Keratinocyte (primary cell): ENCODE data around the gene GRM1. TPM values are rescaled to one million over a fixed set of nuclear protein-coding genes. Genes with fewer than 3 reads are reported as not detected.

ENCODE experiments used
- DNase-seq: peaks from one replicate; pipeline ENCODE4 v3.0.0-alpha.2; 2011; ENCODE audit warnings: low read depth, missing footprints, low spot score
- FAIRE-seq: peaks from 2 replicates; lab custom pipeline; 2011; peaks lifted over from hg19 to GRCh38; lab: Jason Lieb, UNC
- H2AFZ ChIP-seq: 2 replicates; pipeline ENCODE4 v1.6.0; 2012; ENCODE audit warnings: low read length, control low read depth, inconsistent platforms; ENCODE audit not compliant: control insufficient read depth
- H3K27ac ChIP-seq: 2 replicates; pipeline ENCODE4 v1.5.1; 2011; ENCODE audit warnings: low read length; ENCODE audit not compliant: control insufficient read depth, insufficient read depth
- H3K27me3 ChIP-seq: 3 replicates; pipeline ENCODE4 v1.6.0; 2011; ENCODE audit warnings: low read length; ENCODE audit not compliant: control insufficient read depth, insufficient read depth; ENCODE audit errors: extremely low read depth
- H3K36me3 ChIP-seq, 2 experiments: 2 replicates in 1 of 2; 3 replicates in 1 of 2; pipeline ENCODE4 v1.5.1; 2011; ENCODE audit warnings: low read length in 2 of 2, mild to moderate bottlenecking in 1 of 2; ENCODE audit not compliant: control insufficient read depth in 2 of 2, insufficient read depth in 2 of 2; ENCODE audit errors: extremely low read depth in 1 of 2
- H3K4me1 ChIP-seq: 3 replicates; pipeline ENCODE4 v1.5.1; 2011; ENCODE audit warnings: low read length; ENCODE audit not compliant: control insufficient read depth, insufficient read depth; ENCODE audit errors: extremely low read depth
- H3K4me2 ChIP-seq: 3 replicates; pipeline ENCODE4 v1.6.0; 2011; ENCODE audit warnings: low read depth, low read length; ENCODE audit not compliant: control insufficient read depth, insufficient read depth; ENCODE audit errors: extremely low read depth
- H3K4me3 ChIP-seq, 3 experiments: fragments of 200-600 bp in 1 of 3; sonication (generic) in 1 of 3; 2 replicates in 2 of 3; 3 replicates in 1 of 3; pipeline ENCODE4 v1.5.1; 2011 to 2016; ENCODE audit warnings: low read length in 3 of 3, mild to moderate bottlenecking in 3 of 3, control low read depth in 2 of 3, inconsistent platforms in 1 of 3, low read depth in 1 of 3, mixed read lengths in 1 of 3, mixed run types in 1 of 3, moderate library complexity in 1 of 3; ENCODE audit not compliant: control insufficient read depth in 2 of 3, insufficient read depth in 2 of 3; ENCODE audit errors: extremely low read depth in 1 of 3
- H3K79me2 ChIP-seq: 2 replicates; pipeline ENCODE4 v1.6.0; 2012; ENCODE audit warnings: low read length; ENCODE audit not compliant: control insufficient read depth, insufficient read depth
- H3K9ac ChIP-seq: 3 replicates; pipeline ENCODE4 v1.6.0; 2011; ENCODE audit warnings: low read length; ENCODE audit not compliant: control insufficient read depth, insufficient read depth; ENCODE audit errors: extremely low read depth
- H3K9me1 ChIP-seq: 3 replicates; pipeline ENCODE4 v1.6.0; 2011; ENCODE audit warnings: low read length; ENCODE audit not compliant: control insufficient read depth, insufficient read depth; ENCODE audit errors: extremely low read depth
- H3K9me3 ChIP-seq: 2 replicates; pipeline ENCODE4 v1.5.1; 2012; ENCODE audit warnings: low read depth, low read length; ENCODE audit not compliant: control insufficient read depth
- H4K20me1 ChIP-seq: 3 replicates; pipeline ENCODE4 v1.6.0; 2011; ENCODE audit warnings: low read length; ENCODE audit not compliant: control insufficient read depth, insufficient read depth; ENCODE audit errors: extremely low read depth
- EZH2 ChIP-seq: IDR thresholded peaks from one replicate; pipeline ENCODE4 v1.6.1; 2012; ENCODE audit warnings: inconsistent platforms, mild to moderate bottlenecking, low read length, moderate library complexity
- dilution Hi-C: fragments of 300-500 bp; cut with MboI; formaldehyde crosslinking; loops from one replicate; pipeline ENCODE4 v1.7.0; 2020; ENCODE audit warnings: low sequenced_read_pairs; ENCODE audit not compliant: extremely low pct_ligation_motif_present
- polyA plus RNA-seq, 5 experiments: library from polyadenylated mRNA; depleted of rRNA in 3 of 5; stranded (reverse) in 3 of 5; stranded (forward) in 1 of 5; unstranded in 1 of 5; fragments of >200 nt; gene quantifications; 1 replicate in 1 of 5; 2 replicates in 3 of 5; 3 replicates in 1 of 5; pipeline versions ENCODE4 v1.2.1 to v1.2.3, GENCODE V29; 2011 to 2012; ENCODE audit warnings: missing spikeins in 2 of 5, low read depth in 1 of 5, low replicate concordance in 1 of 5
- TF ChIP-seq, protein P1 (sequence below), 3 experiments: IDR thresholded peaks in 1 of 3; conservative IDR thresholded peaks in 1 of 3; optimal IDR thresholded peaks in 1 of 3; 2 replicates in 2 of 3; 3 replicates in 1 of 3; pipeline versions ENCODE3 to v1.5.1; 2011; ENCODE audit warnings: low read length in 3 of 3, mild to moderate bottlenecking in 3 of 3, moderate library complexity in 2 of 3, control low read depth in 1 of 3, inconsistent platforms in 1 of 3; ENCODE audit not compliant: insufficient read depth in 2 of 3; ENCODE audit errors: extremely low read depth in 1 of 3

GRM1 gene
- polyA plus RNA-seq, 1 donor (not counting 4 experiments of a cell fraction or from before 2014, with no cell fraction given), result not detected

- Histone ChIP-seq H3K9ac (no peak overlapping the region), H4K20me1 (no peaks in the 10 kb centered on the region), H3K27ac (no peak overlapping the region), H2AFZ (no peak overlapping the region), H3K9me3 (no peaks in the 10 kb centered on the region), H3K4me3 (no peak overlapping the region), H3K36me3 (no peaks in the 10 kb centered on the region), H3K9me1 (no peaks in the 10 kb centered on the region), H3K4me2 (no peak overlapping the region), H3K4me1 (no peaks in the 10 kb centered on the region), H3K27me3 (no peaks in the 10 kb centered on the region), H3K79me2 (no peaks in the 10 kb centered on the region)
- no peak for FAIRE-seq
- DNase-seq, result no peak
- no peak for TF ChIP-seq EZH2
- TF ChIP-seq, protein P1, sequence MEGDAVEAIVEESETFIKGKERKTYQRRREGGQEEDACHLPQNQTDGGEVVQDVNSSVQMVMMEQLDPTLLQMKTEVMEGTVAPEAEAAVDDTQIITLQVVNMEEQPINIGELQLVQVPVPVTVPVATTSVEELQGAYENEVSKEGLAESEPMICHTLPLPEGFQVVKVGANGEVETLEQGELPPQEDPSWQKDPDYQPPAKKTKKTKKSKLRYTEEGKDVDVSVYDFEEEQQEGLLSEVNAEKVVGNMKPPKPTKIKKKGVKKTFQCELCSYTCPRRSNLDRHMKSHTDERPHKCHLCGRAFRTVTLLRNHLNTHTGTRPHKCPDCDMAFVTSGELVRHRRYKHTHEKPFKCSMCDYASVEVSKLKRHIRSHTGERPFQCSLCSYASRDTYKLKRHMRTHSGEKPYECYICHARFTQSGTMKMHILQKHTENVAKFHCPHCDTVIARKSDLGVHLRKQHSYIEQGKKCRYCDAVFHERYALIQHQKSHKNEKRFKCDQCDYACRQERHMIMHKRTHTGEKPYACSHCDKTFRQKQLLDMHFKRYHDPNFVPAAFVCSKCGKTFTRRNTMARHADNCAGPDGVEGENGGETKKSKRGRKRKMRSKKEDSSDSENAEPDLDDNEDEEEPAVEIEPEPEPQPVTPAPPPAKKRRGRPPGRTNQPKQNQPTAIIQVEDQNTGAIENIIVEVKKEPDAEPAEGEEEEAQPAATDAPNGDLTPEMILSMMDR (optimal IDR thresholded peaks at IDR 0.05 in 1 of 3, IDR thresholded peaks at IDR 0.05 in 1 of 3, conservative IDR thresholded peaks at IDR 0.05 in 1 of 3; ENCODE audit: extremely low read depth in 1 of 3, insufficient read depth in 2 of 3, low read length in 3 of 3), result no peak
- dilution Hi-C loops, result no loop called here
These were observed 397.7 kb downstream of the GRM1 start for GRCh38 chr6:146426516-146426915.

DNA sequence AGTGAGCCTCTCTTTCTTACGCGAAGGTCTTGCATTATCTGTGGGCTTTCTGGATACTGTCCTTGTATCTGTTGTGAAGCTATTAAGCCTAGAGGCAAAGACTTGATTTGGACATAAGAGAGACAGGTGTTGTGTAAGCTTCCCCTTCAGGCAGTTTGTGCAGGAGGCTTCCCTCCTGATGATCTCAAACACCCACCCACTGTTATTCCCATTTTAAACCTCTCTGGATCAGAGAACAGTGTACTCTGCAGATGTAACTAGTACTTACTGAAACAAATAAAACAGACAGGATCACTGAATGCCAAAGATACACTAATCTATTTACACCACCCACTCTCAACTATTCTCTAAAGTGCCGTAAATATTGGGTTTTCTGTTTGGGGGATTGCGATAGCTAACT is 401.0 kb downstream of the GRM1 start:
- no peak overlapping the region for H3K9ac ChIP-seq
- H3K4me3 ChIP-seq, result no peak overlapping the region
- no peaks in the 10 kb centered on the region for H3K9me3 ChIP-seq
- H4K20me1 ChIP-seq, result no peaks in the 10 kb centered on the region
- no peaks in the 10 kb centered on the region for H3K79me2 ChIP-seq
- H3K9me1 ChIP-seq, result no peaks in the 10 kb centered on the region
- DNase-seq, result no peak
- TF ChIP-seq, protein P1 (optimal IDR thresholded peaks at IDR 0.05 in 1 of 3, IDR thresholded peaks at IDR 0.05 in 1 of 3, conservative IDR thresholded peaks at IDR 0.05 in 1 of 3; ENCODE audit: extremely low read depth in 1 of 3, insufficient read depth in 2 of 3, low read length in 3 of 3), result no peak
- no peak for TF ChIP-seq EZH2
- dilution Hi-C loops, result no loop called here
- H3K27me3 ChIP-seq, result peaks cover 10% of the 10 kb centered on the region
- H2AFZ ChIP-seq, result no peak overlapping the region
- H3K4me1 ChIP-seq, result no peaks in the 10 kb centered on the region
- H3K36me3 ChIP-seq, result no peaks in the 10 kb centered on the region
- no peak for FAIRE-seq
- no peak overlapping the region for H3K27ac ChIP-seq
- H3K4me2 ChIP-seq, result no peak overlapping the region
